ENCODE results near the gene KIF16B. TPM values are rescaled to one million over a fixed set of nuclear protein-coding genes. Genes with fewer than 3 reads are reported as not detected.

KIF16B gene
- total and polyA plus RNA-seq, 9 of the 15 experiments (the other 6 are each of a cell fraction or from before 2014, with no cell fraction given), result 1.00 to 10.6 (median 8.5) TPM

- H3K36me3 ChIP-seq (ENCODE audit: control insufficient read depth, insufficient read depth, low read length), result no peaks in the 10 kb centered on the region
- no peak overlapping the region for H3K4me2 ChIP-seq (ENCODE audit: insufficient read depth, low read length)
- no peak overlapping the region for H3K27ac ChIP-seq (ENCODE audit: extremely low read depth, low read depth, low read length)
- TF ChIP-seq ARNT (IDR thresholded peaks at IDR 0.05), result no peak
- no peaks in the 10 kb centered on the region for H3K9me1 ChIP-seq (ENCODE audit: control insufficient read depth, insufficient read depth, low read length)
- no peaks in the 10 kb centered on the region for H3K9me3 ChIP-seq (replicated peaks; ENCODE audit: control insufficient read depth, insufficient read depth, low read depth, low read length)
- H3K4me3 ChIP-seq, result no peak overlapping the region
- ChIA-PET CTCF (ENCODE audit: low intra/inter-chr PET ratio) (no interaction called here), POLR2A (no interaction called here)
- no peaks in the 10 kb centered on the region for H3K27me3 ChIP-seq (ENCODE audit: control insufficient read depth in 2 of 2, insufficient read depth in 2 of 2, low read length in 2 of 2)
- no peak overlapping the region for H2AFZ ChIP-seq (ENCODE audit: low read depth, low read length)
- in situ Hi-C loops (cut with MboI), result no loop called here
- no peaks in the 10 kb centered on the region for H3K79me2 ChIP-seq (ENCODE audit: control insufficient read depth, insufficient read depth, low read length)
- H3K9ac ChIP-seq (ENCODE audit: insufficient read depth in 1 of 2, low read depth in 2 of 2, low read length in 2 of 2), result no peak overlapping the region
- BruUV-seq (replicated peaks), result no TSS peak
- DNase-seq (ENCODE audit: extremely low read depth in 1 of 4, low spot score in 3 of 4) (no peak), FAIRE-seq (no peak), ATAC-seq (no peak)
- H4K20me1 ChIP-seq (replicated peaks; ENCODE audit: control insufficient read depth, insufficient read depth, low read length), result no peaks in the 10 kb centered on the region
- no peaks in the 10 kb centered on the region; a peak in 1 of 5 replicates for H3K4me1 ChIP-seq (replicated peaks in 1 of 2; ENCODE audit: control insufficient read depth in 2 of 2, insufficient read depth in 2 of 2, low read length in 2 of 2)
- WGBS (ENCODE audit: insufficient coverage, low coverage, missing lambda C conversion rate), result 42% methylated on average over 6 of the region's 6 CpGs
- intact Hi-C loops (cut with micrococcal nuclease), result no loop called here
Measured at GRCh38 chr20:16486532-16486931, 86.7 kb downstream of the KIF16B start.

DNA sequence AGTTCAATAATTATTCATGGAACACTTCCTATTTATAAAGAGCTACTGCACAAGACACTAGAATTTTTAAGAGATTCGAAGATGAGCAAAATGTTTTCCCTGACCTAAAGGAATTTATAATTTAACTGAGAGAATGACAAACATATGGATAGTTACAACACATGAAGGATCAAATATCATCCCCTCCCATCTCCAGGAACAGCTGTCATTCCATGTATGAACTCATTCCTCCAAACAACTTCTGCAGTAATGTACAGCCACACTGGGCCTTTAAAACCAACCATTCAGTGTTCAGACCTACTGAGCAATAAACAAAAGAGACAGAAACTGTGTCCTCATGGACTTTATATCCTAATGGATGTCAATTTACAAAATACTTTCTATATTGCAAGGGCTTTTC, 87.8 kb downstream of the KIF16B start:
- in situ Hi-C loops (cut with MboI), result no loop called here
- TF ChIP-seq ZNF561 (CRISPR knock-in tag; conservative IDR thresholded peaks at IDR 0.05) (no peak), GABPA (tag; conservative IDR thresholded peaks at IDR 0.05; ENCODE audit: low read depth) (no peak), BDP1 (IDR thresholded peaks at IDR 0.05; ENCODE audit: insufficient read depth, insufficient read length) (no peak), ZNF445 (CRISPR knock-in tag; IDR thresholded peaks at IDR 0.05; ENCODE audit: low read depth) (no peak), RFX5 (IDR thresholded peaks at IDR 0.05; ENCODE audit: low read depth, low read length) (no peak)
- TF ChIP-seq, protein P1, sequence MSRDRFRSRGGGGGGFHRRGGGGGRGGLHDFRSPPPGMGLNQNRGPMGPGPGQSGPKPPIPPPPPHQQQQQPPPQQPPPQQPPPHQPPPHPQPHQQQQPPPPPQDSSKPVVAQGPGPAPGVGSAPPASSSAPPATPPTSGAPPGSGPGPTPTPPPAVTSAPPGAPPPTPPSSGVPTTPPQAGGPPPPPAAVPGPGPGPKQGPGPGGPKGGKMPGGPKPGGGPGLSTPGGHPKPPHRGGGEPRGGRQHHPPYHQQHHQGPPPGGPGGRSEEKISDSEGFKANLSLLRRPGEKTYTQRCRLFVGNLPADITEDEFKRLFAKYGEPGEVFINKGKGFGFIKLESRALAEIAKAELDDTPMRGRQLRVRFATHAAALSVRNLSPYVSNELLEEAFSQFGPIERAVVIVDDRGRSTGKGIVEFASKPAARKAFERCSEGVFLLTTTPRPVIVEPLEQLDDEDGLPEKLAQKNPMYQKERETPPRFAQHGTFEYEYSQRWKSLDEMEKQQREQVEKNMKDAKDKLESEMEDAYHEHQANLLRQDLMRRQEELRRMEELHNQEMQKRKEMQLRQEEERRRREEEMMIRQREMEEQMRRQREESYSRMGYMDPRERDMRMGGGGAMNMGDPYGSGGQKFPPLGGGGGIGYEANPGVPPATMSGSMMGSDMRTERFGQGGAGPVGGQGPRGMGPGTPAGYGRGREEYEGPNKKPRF (IDR thresholded peaks at IDR 0.05; ENCODE audit: low read depth, low read length), result no peak
- TF ChIP-seq, protein P2, sequence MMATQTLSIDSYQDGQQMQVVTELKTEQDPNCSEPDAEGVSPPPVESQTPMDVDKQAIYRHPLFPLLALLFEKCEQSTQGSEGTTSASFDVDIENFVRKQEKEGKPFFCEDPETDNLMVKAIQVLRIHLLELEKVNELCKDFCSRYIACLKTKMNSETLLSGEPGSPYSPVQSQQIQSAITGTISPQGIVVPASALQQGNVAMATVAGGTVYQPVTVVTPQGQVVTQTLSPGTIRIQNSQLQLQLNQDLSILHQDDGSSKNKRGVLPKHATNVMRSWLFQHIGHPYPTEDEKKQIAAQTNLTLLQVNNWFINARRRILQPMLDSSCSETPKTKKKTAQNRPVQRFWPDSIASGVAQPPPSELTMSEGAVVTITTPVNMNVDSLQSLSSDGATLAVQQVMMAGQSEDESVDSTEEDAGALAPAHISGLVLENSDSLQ (IDR thresholded peaks at IDR 0.05), result no peak
- Histone ChIP-seq H3K4me2 (ENCODE audit: insufficient read depth, low read length) (no peak overlapping the region), H3K9me3 (replicated peaks; ENCODE audit: control insufficient read depth, insufficient read depth, low read depth, low read length) (no peaks in the 10 kb centered on the region), H3K9ac (ENCODE audit: insufficient read depth in 1 of 2, low read depth in 2 of 2, low read length in 2 of 2) (no peak overlapping the region), H3K27ac (ENCODE audit: extremely low read depth, low read depth, low read length) (no peak overlapping the region), H3K36me3 (ENCODE audit: control insufficient read depth, insufficient read depth, low read length) (no peaks in the 10 kb centered on the region), H2AFZ (ENCODE audit: low read depth, low read length) (no peak overlapping the region), H3K9me1 (ENCODE audit: control insufficient read depth, insufficient read depth, low read length) (no peaks in the 10 kb centered on the region), H4K20me1 (replicated peaks; ENCODE audit: control insufficient read depth, insufficient read depth, low read length) (no peaks in the 10 kb centered on the region), H3K79me2 (ENCODE audit: control insufficient read depth, insufficient read depth, low read length) (no peaks in the 10 kb centered on the region), H3K4me3 (no peak overlapping the region), H3K4me1 (replicated peaks in 1 of 2; ENCODE audit: control insufficient read depth in 2 of 2, insufficient read depth in 2 of 2, low read length in 2 of 2) (no peaks in the 10 kb centered on the region; a peak in 1 of 5 replicates), H3K27me3 (ENCODE audit: control insufficient read depth in 2 of 2, insufficient read depth in 2 of 2, low read length in 2 of 2) (no peaks in the 10 kb centered on the region)
- ChIA-PET POLR2A (no interaction called here), CTCF (ENCODE audit: low intra/inter-chr PET ratio) (no interaction called here)
- 50% methylated on average over 1 of the region's 1 CpG for WGBS (ENCODE audit: insufficient coverage, low coverage, missing lambda C conversion rate)
- ATAC-seq (no peak), DNase-seq (ENCODE audit: extremely low read depth in 1 of 4, low spot score in 3 of 4) (no peak), FAIRE-seq (no peak)
- intact Hi-C loops (cut with micrococcal nuclease), result no loop called here
- no TSS peak for BruUV-seq (replicated peaks)
